ENCODE data around the gene TALDO1. TPM values are rescaled to one million over a fixed set of nuclear protein-coding genes. Genes with fewer than 3 reads are reported as not detected.

TALDO1 gene
- total RNA-seq, 1 experiment from 2014 or later, result 268 TPM

GRCh38 chr11:720642-721246 lies 26.5 kb upstream of the TALDO1 start:
- Histone ChIP-seq H3K23me2 (ENCODE audit: insufficient read length, low read depth, low read length, poor library complexity, severe bottlenecking) (no peaks in the 10 kb centered on the region), H4K91ac (ENCODE audit: insufficient read length, low read depth, low read length) (no peak overlapping the region), H3K23ac (ENCODE audit: insufficient read length, low read depth, low read length) (no peak overlapping the region), H2BK20ac (ENCODE audit: low read depth, low read length, poor library complexity, severe bottlenecking) (no peak overlapping the region), H3K9ac (ENCODE audit: extremely low read depth, insufficient read length, low read length) (no peak overlapping the region), H3K14ac (ENCODE audit: insufficient read depth, low read length) (0 out of 2 replicates have a peak overlapping the region, but pooled peaks have one; percentile 34), H4K8ac (replicated peaks; ENCODE audit: insufficient read length, low read depth, low read length) (no peak overlapping the region), H2BK15ac (ENCODE audit: low read depth, low read length) (no peak overlapping the region), H2BK120ac (ENCODE audit: low read depth, low read length, poor library complexity, severe bottlenecking) (no peak overlapping the region), H3K56ac (ENCODE audit: insufficient read length, low read depth, low read length) (no peak overlapping the region), H3K4me2 (ENCODE audit: insufficient read depth, insufficient read length, low read length) (peak overlapping the region; percentile 51), H3K27me3 (ENCODE audit: insufficient read depth, low read length) (no peaks in the 10 kb centered on the region), H2AK5ac (ENCODE audit: insufficient read length, low read length) (no peak overlapping the region), H2BK5ac (ENCODE audit: insufficient read length, low read length) (no peak overlapping the region), H2AFZ (ENCODE audit: low read length) (no peak overlapping the region), H3K9me3 (ENCODE audit: control insufficient read depth, low read depth, low read length) (no peaks in the 10 kb centered on the region), H3K79me2 (ENCODE audit: insufficient read depth, low read length) (no peaks in the 10 kb centered on the region), H3T11ph (ENCODE audit: low read length) (no peak overlapping the region), H3K4ac (ENCODE audit: low read depth, low read length) (no peak overlapping the region), H4K20me1 (ENCODE audit: control insufficient read depth, insufficient read depth, insufficient read length) (no peaks in the 10 kb centered on the region), H3K27ac (ENCODE audit: insufficient read length, low read depth, low read length) (no peak overlapping the region), H3K18ac (ENCODE audit: insufficient read length, low read depth, low read length) (peak overlapping the region; percentile 17), H3K4me1 (ENCODE audit: insufficient read depth, low read length) (no peaks in the 10 kb centered on the region), H2BK12ac (ENCODE audit: insufficient read length, low read depth, low read length) (no peak overlapping the region), H4K5ac (ENCODE audit: insufficient read length, low read depth, low read length) (no peak overlapping the region), H3K79me1 (ENCODE audit: insufficient read depth, low read depth, low read length, poor library complexity, severe bottlenecking) (no peaks in the 10 kb centered on the region)
- H3K4me3 Mint-ChIP-seq, result peak overlapping the region; percentile 41 to 71; a peak in 3 of 5 replicates
- H3K9me3 Mint-ChIP-seq, result peaks cover 3 to 4% of the 10 kb centered on the region in 2 experiments; a peak in 1 of 5 replicates
- H3K4me1 Mint-ChIP-seq, result peaks cover 3 to 22% of the 10 kb centered on the region in 2 experiments; a peak in 3 of 4 replicates
- no CpG with 5 or more reads among the region's 53 CpGs for WGBS (ENCODE audit: extremely low coverage, insufficient read length, low lambda C conversion rate)
- DNase-seq, result peak; percentile 94
- peak; percentile 21; the same call in 1 of the 3 replicates for TF ChIP-seq CTCF (conservative IDR thresholded peaks at IDR 0.05)
- peaks cover 0 to 13% (median 0%) of the 10 kb centered on the region in 3 experiments; a peak in 3 of 7 replicates for H3K36me3 Mint-ChIP-seq (ENCODE audit: insufficient read depth in 1 of 3, low read depth in 3 of 3)
- H3K27me3 Mint-ChIP-seq (ENCODE audit: low read depth), result no peaks in the 10 kb centered on the region
- no peak overlapping the region for H3K27ac Mint-ChIP-seq

Measured in H9 (cell line).